Natural killer cell (primary cell): ENCODE measurements around the gene SLC24A3. TPM values are rescaled to one million over a fixed set of nuclear protein-coding genes. Genes with fewer than 3 reads are reported as not detected.

Source experiments
- ATAC-seq, 3 donors: fragments of 150-1000 bp in 2 of 3; fragments of 200-7000 bp in 1 of 3; cut with Tn5 transposase; 1 replicate in 1 of 3; 2 replicates in 2 of 3; pipeline ENCODE4 v1.10.0; 2021; ENCODE audit warnings: mild to moderate bottlenecking in 2 of 3, moderate library complexity in 2 of 3
- DNase-seq, 2 donors: peaks; one replicate each; pipeline versions ENCODE4 v3.0.0 to v3.0.0-alpha.2; 2013 to 2021; ENCODE audit warnings: mixed read lengths in 1 of 2
- H3K27ac ChIP-seq: one replicate; pipeline ENCODE4 v1.5.1; 2013; ENCODE audit warnings: mild to moderate bottlenecking, low read length
- H3K27me3 ChIP-seq: one replicate; pipeline ENCODE4 v1.6.1; 2013; ENCODE audit warnings: low read length; ENCODE audit not compliant: control insufficient read depth, insufficient read depth
- H3K36me3 ChIP-seq: one replicate; pipeline ENCODE4 v1.6.1; 2013; ENCODE audit warnings: low read length; ENCODE audit not compliant: control insufficient read depth, insufficient read depth
- H3K4me1 ChIP-seq: one replicate; pipeline ENCODE4 v1.6.1; 2013; ENCODE audit warnings: low read length; ENCODE audit not compliant: control insufficient read depth, insufficient read depth
- H3K4me3 ChIP-seq: one replicate; pipeline ENCODE4 v1.5.1; 2013; ENCODE audit warnings: low read length
- H3K9me3 ChIP-seq: one replicate; pipeline ENCODE4 v1.6.1; 2013; ENCODE audit warnings: low read length; ENCODE audit not compliant: control insufficient read depth, insufficient read depth
- H3K27ac Mint-ChIP-seq, 2 donors: one replicate each; pipeline ENCODE4 v1.8.0; 2022; ENCODE audit warnings: mild to moderate bottlenecking in 2 of 2, mixed read lengths in 2 of 2, moderate library complexity in 1 of 2
- H3K27me3 Mint-ChIP-seq, 2 donors: one replicate each; pipeline ENCODE4 v1.8.0; 2022; ENCODE audit warnings: low read depth in 2 of 2, mixed read lengths in 2 of 2
- H3K36me3 Mint-ChIP-seq: one replicate; pipeline ENCODE4 v1.8.0; 2022; ENCODE audit warnings: mixed read lengths
- H3K4me1 Mint-ChIP-seq, 2 donors: one replicate each; pipeline ENCODE4 v1.8.0; 2022; ENCODE audit warnings: mixed read lengths in 2 of 2
- H3K4me3 Mint-ChIP-seq: one replicate; pipeline ENCODE4 v1.8.0; 2022; ENCODE audit warnings: mild to moderate bottlenecking, moderate library complexity, mixed read lengths
- H3K9me3 Mint-ChIP-seq, 2 donors: one replicate each; pipeline ENCODE4 v1.8.0; 2022; ENCODE audit warnings: mixed read lengths in 2 of 2
- CTCF ChIP-seq: fragments of 200-600 bp; IDR thresholded peaks from one replicate; pipeline ENCODE4 v1.8.0; 2022; ENCODE audit warnings: antibody characterized with exemption
- WGBS: methylation state at CpG from one replicate; pipeline ENCODE4 v1.1.7; 2013; ENCODE audit warnings: missing lambda C conversion rate; ENCODE audit not compliant: insufficient coverage; 5-methylcytosine and 5-hydroxymethylcytosine counted together
- intact Hi-C: fragments of 100-400 bp; cut with micrococcal nuclease; formaldehyde crosslinking; loops from one replicate; pipeline ENCODE4 v1.14.2; 2022
- total RNA-seq, 4 donors: library from RNA; stranded (reverse); fragments of 120-200 nt in 1 of 4; gene quantifications; one replicate each; pipeline versions ENCODE4 v1.2.3 to v1.2.4, GENCODE V29; 2013 to 2022

SLC24A3 gene
- total RNA-seq, 3 donors from 2014 or later (not counting 1 experiment from before 2014, with no cell fraction given) = 0.09 to 5.5 (median 0.99) TPM

GRCh38 chr20:19757487-19758132, 545.2 kb downstream of the SLC24A3 start:
- H3K27ac Mint-ChIP-seq = no peak overlapping the region
- intact Hi-C loops = no loop called here
- H3K4me1 Mint-ChIP-seq = no peaks in the 10 kb centered on the region
- Histone ChIP-seq H3K4me1 (peaks cover 21% of the 10 kb centered on the region), H3K4me3 (peak overlapping the region; percentile 34), H3K9me3 (no peaks in the 10 kb centered on the region), H3K27me3 (peaks cover 9% of the 10 kb centered on the region), H3K36me3 (no peaks in the 10 kb centered on the region), H3K27ac (no peak overlapping the region)
- DNase-seq (peak in 1 of 2 donors; percentile 8), ATAC-seq (peak in 1 of 3 donors; percentile 27)
- peak overlapping the region; percentile 50 for H3K4me3 Mint-ChIP-seq
- no peaks in the 10 kb centered on the region for H3K9me3 Mint-ChIP-seq
- H3K27me3 Mint-ChIP-seq = peaks cover 42% of the 10 kb centered on the region in 2 donors
- under 1% methylated on average over 45 of the region's 45 CpGs for WGBS
- TF ChIP-seq CTCF = no peak
- no peaks in the 10 kb centered on the region for H3K36me3 Mint-ChIP-seq

- peak within 1 kb of the TSS; percentile 50 for H3K4me3 Mint-ChIP-seq
- H3K4me1 ChIP-seq = peaks cover 21% of the 10 kb centered on the region
- peak within 1 kb of the TSS; percentile 19 for H3K27ac ChIP-seq
- no peak for DNase-seq
- peaks cover 40 to 42% of the 10 kb centered on the region in 2 donors for H3K27me3 Mint-ChIP-seq
- H3K4me3 ChIP-seq = peak within 1 kb of the TSS; percentile 34
- TF ChIP-seq CTCF = no peak
- no peak for ATAC-seq
- no peak within 1 kb of the TSS for H3K27ac Mint-ChIP-seq
- intact Hi-C loops = no loop called here
- H3K36me3 ChIP-seq = no peaks in the 10 kb centered on the region
- no peaks in the 10 kb centered on the region for H3K36me3 Mint-ChIP-seq
- H3K27me3 ChIP-seq = peaks cover 9% of the 10 kb centered on the region
- WGBS = under 1% methylated on average over 25 of the region's 25 CpGs
- H3K9me3 ChIP-seq = no peaks in the 10 kb centered on the region
- H3K9me3 Mint-ChIP-seq = no peaks in the 10 kb centered on the region
- H3K4me1 Mint-ChIP-seq = no peaks in the 10 kb centered on the region
These were observed 545.7 kb downstream of the SLC24A3 start, which contains the start of gene RIN2 for GRCh38 chr20:19758133-19758500. RIN2 (plus strand) TSS chr20:19758258; CDS start chr20:19889602, 131,344 bp downstream.

- 5% methylated on average over 54 of the region's 54 CpGs for WGBS
- Histone ChIP-seq H3K9me3 (no peaks in the 10 kb centered on the region), H3K36me3 (no peaks in the 10 kb centered on the region), H3K27me3 (peaks cover 9% of the 10 kb centered on the region), H3K4me3 (peak overlapping the region; percentile 34), H3K4me1 (peaks cover 21% of the 10 kb centered on the region), H3K27ac (peak overlapping the region; percentile 19)
- Mint-ChIP-seq H3K4me3 (peak overlapping the region; percentile 40), H3K9me3 (no peaks in the 10 kb centered on the region), H3K27ac (no peak overlapping the region), H3K36me3 (no peaks in the 10 kb centered on the region), H3K4me1 (no peaks in the 10 kb centered on the region), H3K27me3 (peaks cover 39 to 40% of the 10 kb centered on the region in 2 donors)
- intact Hi-C loops = no loop called here
- TF ChIP-seq CTCF = no peak
- ATAC-seq (no peak), DNase-seq (no peak)
These were observed 546.3 kb downstream of the SLC24A3 start for GRCh38 chr20:19758501-19759331.
